Measurements from ENCODE around the gene CCDC134.

The CCDC134 gene

DNA sequence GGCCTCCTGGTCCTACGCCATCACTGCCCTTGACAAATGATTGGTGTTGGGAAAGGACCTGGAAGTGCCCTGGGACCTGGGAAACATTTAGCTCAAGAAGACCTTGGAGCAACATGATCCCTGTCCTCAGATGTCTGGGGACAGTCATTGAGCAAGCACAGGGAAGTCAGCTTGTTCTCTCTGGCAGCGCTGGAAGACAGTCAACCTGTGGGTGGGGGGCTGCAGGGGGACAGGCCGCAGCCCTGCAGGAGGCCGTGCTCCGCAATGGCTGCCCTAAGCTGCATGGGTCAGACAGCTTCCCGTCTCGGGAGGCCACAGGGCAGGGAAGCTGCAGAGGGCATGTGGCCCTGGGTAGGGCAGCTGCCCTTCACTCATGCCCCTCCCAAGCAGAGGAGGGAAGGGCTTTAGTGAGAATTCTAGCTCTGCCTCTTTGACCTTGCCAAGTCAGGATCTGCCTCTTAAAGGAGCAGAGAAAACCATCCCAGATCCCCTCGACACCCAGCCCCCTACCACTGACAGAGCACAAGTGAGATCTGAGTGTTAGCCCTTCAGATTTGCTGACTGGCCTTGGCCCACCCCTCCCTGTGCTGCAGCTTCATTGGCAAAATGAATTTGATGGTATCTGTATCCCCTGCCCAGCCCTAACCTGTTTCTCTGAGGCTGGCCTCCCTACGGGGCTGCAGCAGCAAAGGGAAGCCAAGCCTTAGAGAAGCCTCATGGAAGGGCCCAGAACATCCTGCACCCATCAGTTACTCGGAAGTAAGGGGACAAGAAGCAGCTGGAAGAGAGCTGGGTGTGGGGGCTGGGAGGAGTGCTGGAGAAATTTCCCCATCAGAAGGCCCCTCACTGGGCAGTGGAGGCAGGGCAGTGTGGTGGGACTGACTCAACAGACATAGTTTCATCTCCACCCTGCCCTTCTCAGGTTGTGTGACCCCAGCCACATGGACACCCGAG, 26.2 kb downstream of the CCDC134 start:
- Histone ChIP-seq H3K27ac (ENCODE audit: extremely low read depth, low read depth, low read length) (no peak overlapping the region), H3K4me1 (ENCODE audit: control insufficient read depth, insufficient read depth, low read length) (no peaks in the 10 kb centered on the region), H3K36me3 (ENCODE audit: control insufficient read depth in 2 of 2, insufficient read depth in 1 of 2, low read length in 2 of 2) (peaks cover 0 to 40% of the 10 kb centered on the region in 2 experiments; a peak in 1 of 3 replicates), H3K4me3 (ENCODE audit: low read depth, low read length) (no peak overlapping the region), H3K9me3 (ENCODE audit: control insufficient read depth, insufficient read depth, low read depth, low read length) (no peaks in the 10 kb centered on the region)
- CTCF ChIA-PET = interaction anchor here (0.6 to 2.6 kb wide), 6 partner anchors 81 to 991 kb away, joined by 3 to 11 read pairs (median 3); no protein-coding TSS in a partner anchor
- POLR2A ChIA-PET = interaction anchor here (0.6 to 3.3 kb wide), 2 partner anchors 20 to 26 kb away, joined by 3 to 12 read pairs; partner anchors contain the start of gene CCDC134
- TF ChIP-seq YY1 (tag by site-specific recombination; IDR thresholded peaks at IDR 0.05) (no peak), ZNF248 (tag by site-specific recombination; IDR thresholded peaks at IDR 0.05) (no peak), SP2 (tag by site-specific recombination; IDR thresholded peaks at IDR 0.05) (no peak), MEIS1 (CRISPR knock-in tag; IDR thresholded peaks at IDR 0.05; ENCODE audit: borderline replicate concordance) (no peak), ZNF266 (tag by site-specific recombination; IDR thresholded peaks at IDR 0.05; ENCODE audit: low read depth) (no peak), OSR2 (tag by site-specific recombination; IDR thresholded peaks at IDR 0.05) (no peak), ZFP41 (tag by site-specific recombination; IDR thresholded peaks at IDR 0.05; ENCODE audit: borderline replicate concordance) (no peak), REPIN1 (tag by site-specific recombination; IDR thresholded peaks at IDR 0.05; ENCODE audit: low read depth) (no peak), ZNF302 (tag by site-specific recombination; IDR thresholded peaks at IDR 0.05; ENCODE audit: low read depth) (no peak), ZNF626 (tag by site-specific recombination; IDR thresholded peaks at IDR 0.05) (no peak), ZBTB8A (tag by site-specific recombination; IDR thresholded peaks at IDR 0.05) (no peak), HOXD13 (CRISPR knock-in tag; IDR thresholded peaks at IDR 0.05; ENCODE audit: borderline replicate concordance) (no peak), ZNF529 (tag by site-specific recombination; IDR thresholded peaks at IDR 0.05; ENCODE audit: insufficient replicate concordance) (no peak), ZNF571 (tag by site-specific recombination; IDR thresholded peaks at IDR 0.05) (no peak), ZNF785 (tag by site-specific recombination; IDR thresholded peaks at IDR 0.05) (no peak)
- TF ChIP-seq, protein P1, sequence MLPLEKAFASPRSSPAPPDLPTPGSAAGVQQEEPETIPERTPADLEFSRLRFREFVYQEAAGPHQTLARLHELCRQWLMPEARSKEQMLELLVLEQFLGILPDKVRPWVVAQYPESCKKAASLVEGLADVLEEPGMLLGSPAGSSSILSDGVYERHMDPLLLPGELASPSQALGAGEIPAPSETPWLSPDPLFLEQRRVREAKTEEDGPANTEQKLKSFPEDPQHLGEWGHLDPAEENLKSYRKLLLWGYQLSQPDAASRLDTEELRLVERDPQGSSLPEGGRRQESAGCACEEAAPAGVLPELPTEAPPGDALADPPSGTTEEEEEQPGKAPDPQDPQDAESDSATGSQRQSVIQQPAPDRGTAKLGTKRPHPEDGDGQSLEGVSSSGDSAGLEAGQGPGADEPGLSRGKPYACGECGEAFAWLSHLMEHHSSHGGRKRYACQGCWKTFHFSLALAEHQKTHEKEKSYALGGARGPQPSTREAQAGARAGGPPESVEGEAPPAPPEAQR (tag by site-specific recombination; IDR thresholded peaks at IDR 0.05) = no peak
- TF ChIP-seq, protein P2, sequence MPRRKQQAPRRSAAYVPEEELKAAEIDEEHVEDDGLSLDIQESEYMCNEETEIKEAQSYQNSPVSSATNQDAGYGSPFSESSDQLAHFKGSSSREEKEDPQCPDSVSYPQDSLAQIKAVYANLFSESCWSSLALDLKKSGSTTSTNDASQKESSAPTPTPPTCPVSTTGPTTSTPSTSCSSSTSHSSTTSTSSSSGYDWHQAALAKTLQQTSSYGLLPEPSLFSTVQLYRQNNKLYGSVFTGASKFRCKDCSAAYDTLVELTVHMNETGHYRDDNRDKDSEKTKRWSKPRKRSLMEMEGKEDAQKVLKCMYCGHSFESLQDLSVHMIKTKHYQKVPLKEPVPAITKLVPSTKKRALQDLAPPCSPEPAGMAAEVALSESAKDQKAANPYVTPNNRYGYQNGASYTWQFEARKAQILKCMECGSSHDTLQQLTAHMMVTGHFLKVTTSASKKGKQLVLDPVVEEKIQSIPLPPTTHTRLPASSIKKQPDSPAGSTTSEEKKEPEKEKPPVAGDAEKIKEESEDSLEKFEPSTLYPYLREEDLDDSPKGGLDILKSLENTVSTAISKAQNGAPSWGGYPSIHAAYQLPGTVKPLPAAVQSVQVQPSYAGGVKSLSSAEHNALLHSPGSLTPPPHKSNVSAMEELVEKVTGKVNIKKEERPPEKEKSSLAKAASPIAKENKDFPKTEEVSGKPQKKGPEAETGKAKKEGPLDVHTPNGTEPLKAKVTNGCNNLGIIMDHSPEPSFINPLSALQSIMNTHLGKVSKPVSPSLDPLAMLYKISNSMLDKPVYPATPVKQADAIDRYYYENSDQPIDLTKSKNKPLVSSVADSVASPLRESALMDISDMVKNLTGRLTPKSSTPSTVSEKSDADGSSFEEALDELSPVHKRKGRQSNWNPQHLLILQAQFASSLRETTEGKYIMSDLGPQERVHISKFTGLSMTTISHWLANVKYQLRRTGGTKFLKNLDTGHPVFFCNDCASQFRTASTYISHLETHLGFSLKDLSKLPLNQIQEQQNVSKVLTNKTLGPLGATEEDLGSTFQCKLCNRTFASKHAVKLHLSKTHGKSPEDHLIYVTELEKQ (tag by site-specific recombination; IDR thresholded peaks at IDR 0.05; ENCODE audit: borderline replicate concordance) = no peak

- Histone ChIP-seq H3K4me3 (ENCODE audit: low read depth, low read length) (no peak overlapping the region), H3K27ac (ENCODE audit: extremely low read depth, low read depth, low read length) (no peak overlapping the region), H3K4me1 (ENCODE audit: control insufficient read depth, insufficient read depth, low read length) (no peaks in the 10 kb centered on the region), H3K9me3 (ENCODE audit: control insufficient read depth, insufficient read depth, low read depth, low read length) (no peaks in the 10 kb centered on the region), H3K36me3 (ENCODE audit: control insufficient read depth in 2 of 2, insufficient read depth in 1 of 2, low read length in 2 of 2) (peaks cover 0 to 31% of the 10 kb centered on the region in 2 experiments; a peak in 1 of 3 replicates)
- ChIA-PET POLR2A (interaction anchor here (3.3 kb wide), 1 partner anchor 27 kb away, joined by 12 read pairs; the partner anchor contains the start of gene CCDC134), CTCF (interaction anchor here (0.6 to 2.6 kb wide), 3 partner anchors 83 to 130 kb away, joined by 3 to 11 read pairs (median 4); no protein-coding TSS in a partner anchor)
- peak; percentile 84 for TF ChIP-seq PRDM1 (tag by site-specific recombination; IDR thresholded peaks at IDR 0.05)
- no peak for TF ChIP-seq ZEB2 (tag by site-specific recombination; IDR thresholded peaks at IDR 0.05)
Observed at GRCh38 chr22:41827671-41828070, 27.2 kb downstream of the CCDC134 start.

Data from HEK293 (cell line).